Measurements from ENCODE around the gene EXOC3L1.

GRCh38 chr16:67184453-67184994, 5.4 kb downstream of the EXOC3L1 start:
- TF ChIP-seq POLR2A (IDR thresholded peaks at IDR 0.05) (no peak), CTCF (IDR thresholded peaks at IDR 0.05) (no peak), EP300 (IDR thresholded peaks at IDR 0.05) (no peak), POLR2AphosphoS5 (IDR thresholded peaks at IDR 0.05) (no peak)
